Stomach (tissue), 9 donors: ENCODE measurements around the gene HARS1. TPM values are rescaled to one million over a fixed set of nuclear protein-coding genes. Genes with fewer than 3 reads are reported as not detected.
"Not testable (repeated sequence)": the region's sequence is repeated elsewhere in the genome, so short reads cannot be mapped to it uniquely, and the experiment has no call there.

Experiments used
- DNase-seq, 2 donors: peaks; one replicate each; pipeline versions ENCODE4 v3.0.0 to v3.0.0-alpha.2; 2013 to 2019
- H3K27ac ChIP-seq, 5 donors: fragments of 200-600 bp in 4 of 5; sonication (generic) in 4 of 5; one replicate each; pipeline ENCODE4 v1.5.1; 2013 to 2019; ENCODE audit warnings: mild to moderate bottlenecking in 1 of 5, moderate library complexity in 1 of 5
- H3K27me3 ChIP-seq, 3 donors: fragments of 200-600 bp; sonication (generic); one replicate each; pipeline ENCODE4 v1.5.1; 2017 to 2019; ENCODE audit warnings: mixed run types in 1 of 3
- H3K36me3 ChIP-seq, 4 donors: fragments of 200-600 bp; sonication (generic); 1 replicate in 3 of 4; 2 replicates in 1 of 4; pipeline ENCODE4 v1.5.1; 2016 to 2019
- H3K4me1 ChIP-seq, 4 donors: fragments of 200-600 bp; sonication (generic); one replicate each; pipeline ENCODE4 v1.5.1; 2016 to 2019
- H3K4me3 ChIP-seq, 4 donors: fragments of 200-600 bp; sonication (generic) in 3 of 4; one replicate each; pipeline ENCODE4 v1.5.1; 2016 to 2019; ENCODE audit warnings: mild to moderate bottlenecking in 1 of 4
- H3K9me3 ChIP-seq, 4 donors: fragments of 200-600 bp; sonication (generic); one replicate each; pipeline ENCODE4 v1.5.1; 2016 to 2019
- CTCF ChIP-seq, 7 experiments: fragments of 450-650 bp in 4 of 7; fragments of 200-600 bp in 3 of 7; sonication (generic) in 3 of 7; IDR thresholded peaks; one replicate each; pipeline ENCODE4 v1.5.1; 2016 to 2019; ENCODE audit warnings: antibody characterized with exemption in 7 of 7, control low read depth in 2 of 7, mild to moderate bottlenecking in 1 of 7
- EP300 ChIP-seq: sonication (generic); formaldehyde crosslinking; IDR thresholded peaks from one replicate; pipeline ENCODE4 v1.6.1; 2017; ENCODE audit warnings: antibody characterized with exemption
- POLR2A ChIP-seq, 4 donors: fragments of 450-650 bp; IDR thresholded peaks; one replicate each; pipeline ENCODE4 v1.6.1; 2016; ENCODE audit warnings: antibody characterized with exemption in 4 of 4, control low read depth in 2 of 4, mild to moderate bottlenecking in 1 of 4, moderate library complexity in 1 of 4
- POLR2AphosphoS5 ChIP-seq, 3 donors: sonication (generic); formaldehyde crosslinking; IDR thresholded peaks; one replicate each; pipeline ENCODE4 v1.6.1; 2016; ENCODE audit warnings: antibody characterized with exemption in 3 of 3
- WGBS, 5 donors: extraction: QIAGEN DNeasy Blood & Tissue Kit in 3 of 5; methylation state at CpG; one replicate each; pipeline versions ENCODE4 v1.1.5 to v1.1.7; 2013 to 2018; 5-methylcytosine and 5-hydroxymethylcytosine counted together
- intact Hi-C: fragments of 100-400 bp; cut with DNase I; formaldehyde crosslinking; loops from one replicate; pipeline ENCODE4 v1.15.1; 2023; ENCODE audit warnings: low total_unique reads
- polyA plus RNA-seq, 3 donors: library from polyadenylated mRNA; stranded (reverse); fragments of 200-250 nt; gene quantifications; one replicate each; pipeline ENCODE4 v1.2.3, GENCODE V29; 2013
- total RNA-seq, 5 donors: library from RNA; depleted of rRNA; stranded (reverse); fragments of >200 nt; gene quantifications; one replicate each; pipeline versions ENCODE4 v1.1.0 to v1.2.3, GENCODE V29; 2014 to 2016
- donor health status: healthy with polysubstance abuse.
- donor health status: Bipolar disorder and iron deficiency.
- donor health status: healthy.

HARS1 gene
- total and polyA plus RNA-seq, 8 donors, result 22.9 to 117 (median 50.8) TPM

- Histone ChIP-seq H3K4me1 (no peaks in the 10 kb centered on the region), H3K27ac (no peak overlapping the region), H3K4me3 (no peak overlapping the region), H3K9me3 (peaks cover 0 to 3% (median 0%) of the 10 kb centered on the region in 4 donors), H3K36me3 (no peaks in the 10 kb centered on the region), H3K27me3 (peaks cover 0 to 41% (median 0%) of the 10 kb centered on the region in 3 donors)
- WGBS, 5 donors, result 49 to 74% (median 70%) methylated on average over 4 of the region's 4 CpGs
- no peak for DNase-seq
- intact Hi-C loops, result no loop called here
- TF ChIP-seq POLR2AphosphoS5 (IDR thresholded peaks at IDR 0.05) (no peak), POLR2A (IDR thresholded peaks at IDR 0.05) (no peak), CTCF (IDR thresholded peaks at IDR 0.05) (no peak), EP300 (no peak)
These were observed 41.9 kb upstream of the HARS1 start for GRCh38 chr5:140733098-140733497.

- intact Hi-C loops, result no loop called here
- WGBS, 5 donors, result 7 to 13% (median 9%) methylated on average over 20 to 23 of the region's 23 CpGs
- TF ChIP-seq CTCF (IDR thresholded peaks at IDR 0.05), result no peak
- TF ChIP-seq POLR2A (IDR thresholded peaks at IDR 0.05), result no peak
- no peak for TF ChIP-seq POLR2AphosphoS5 (IDR thresholded peaks at IDR 0.05)
- TF ChIP-seq EP300, result no peak
- Histone ChIP-seq H3K36me3 (no peaks in the 10 kb centered on the region), H3K9me3 (no peaks in the 10 kb centered on the region), H3K4me3 (peak overlapping the region in 1 of 4 donors; percentile 3), H3K4me1 (peaks cover 0 to 11% (median 4%) of the 10 kb centered on the region in 4 donors), H3K27me3 (peaks cover 0 to 38% (median 0%) of the 10 kb centered on the region in 3 donors), H3K27ac (no peak overlapping the region)
- peak; percentile 49 to 79 for DNase-seq
These were observed 34.8 kb upstream of the HARS1 start for GRCh38 chr5:140725799-140726471.

GRCh38 chr5:140721395-140721794 lies 30.2 kb upstream of the HARS1 start:
- peaks cover 0 to 19% (median 7%) of the 10 kb centered on the region in 4 donors for H3K4me1 ChIP-seq
- 83 to 89% (median 84%) methylated on average over 5 of the region's 5 CpGs for WGBS, 5 donors
- H3K27ac ChIP-seq, H3K9me3 ChIP-seq, H3K36me3 ChIP-seq, H3K4me3 ChIP-seq, DNase-seq, intact Hi-C loops: not testable (repeated sequence)
- peaks cover 0 to 14% (median 0%) of the 10 kb centered on the region in 3 donors for H3K27me3 ChIP-seq

- H3K4me1 ChIP-seq, result peaks cover 0 to 13% (median 3%) of the 10 kb centered on the region in 4 donors
- H3K9me3 ChIP-seq, H3K27ac ChIP-seq, DNase-seq, intact Hi-C loops, H3K4me3 ChIP-seq, H3K36me3 ChIP-seq, H3K27me3 ChIP-seq: not testable (repeated sequence)
- 48 to 59% (median 58%) methylated on average over 6 of the region's 6 CpGs for WGBS, 5 donors
These were observed 29.6 kb upstream of the HARS1 start for GRCh38 chr5:140720738-140721137.

GRCh38 chr5:140718266-140718592 lies 27.1 kb upstream of the HARS1 start:
- Histone ChIP-seq H3K4me1 (peaks cover 0 to 9% (median 3%) of the 10 kb centered on the region in 4 donors), H3K9me3 (no peaks in the 10 kb centered on the region), H3K4me3 (peak overlapping the region in 3 of 4 donors; percentile 18 to 30 (median 25)), H3K27me3 (no peaks in the 10 kb centered on the region), H3K36me3 (no peaks in the 10 kb centered on the region), H3K27ac (peak overlapping the region; percentile 69 to 94 (median 76))
- TF ChIP-seq CTCF (IDR thresholded peaks at IDR 0.05), result no peak
- TF ChIP-seq POLR2AphosphoS5 (IDR thresholded peaks at IDR 0.05), result no peak
- no peak for TF ChIP-seq POLR2A (IDR thresholded peaks at IDR 0.05)
- TF ChIP-seq EP300, result no peak
- intact Hi-C loops, result no loop called here
- DNase-seq, result no peak
- WGBS, 5 donors, result 38 to 58% (median 56%) methylated on average over 7 of the region's 7 CpGs

GRCh38 chr5:140716238-140716637 lies 25.1 kb upstream of the HARS1 start:
- intact Hi-C loops, DNase-seq, H3K27ac ChIP-seq, H3K4me3 ChIP-seq, H3K36me3 ChIP-seq, H3K27me3 ChIP-seq, H3K9me3 ChIP-seq: not testable (repeated sequence)
- H3K4me1 ChIP-seq, result peaks cover 0 to 17% (median 7%) of the 10 kb centered on the region in 4 donors
- WGBS, 5 donors, result 94 to 98% (median 96%) methylated on average over 2 of the region's 2 CpGs
